DOHH2 (cell line): ENCODE measurements around the gene EPX.

ENCODE experiments used
- EZH2phosphoT487 ChIP-seq: fragments of 200-600 bp; sonication (generic); IDR thresholded peaks from 2 replicates; pipeline ENCODE4 v1.6.1; 2017; ENCODE audit warnings: borderline replicate concordance, mild to moderate bottlenecking, antibody characterized with exemption, low read length, moderate library complexity, mixed read lengths
- TF ChIP-seq, protein P1 (sequence below): fragments of 200-600 bp; sonication (generic); IDR thresholded peaks from one replicate; pipeline ENCODE4 v1.5.1; 2014; ENCODE audit warnings: antibody characterized with exemption, mild to moderate bottlenecking, low read depth, low read length; ENCODE audit not compliant: poor library complexity, severe bottlenecking

DNA sequence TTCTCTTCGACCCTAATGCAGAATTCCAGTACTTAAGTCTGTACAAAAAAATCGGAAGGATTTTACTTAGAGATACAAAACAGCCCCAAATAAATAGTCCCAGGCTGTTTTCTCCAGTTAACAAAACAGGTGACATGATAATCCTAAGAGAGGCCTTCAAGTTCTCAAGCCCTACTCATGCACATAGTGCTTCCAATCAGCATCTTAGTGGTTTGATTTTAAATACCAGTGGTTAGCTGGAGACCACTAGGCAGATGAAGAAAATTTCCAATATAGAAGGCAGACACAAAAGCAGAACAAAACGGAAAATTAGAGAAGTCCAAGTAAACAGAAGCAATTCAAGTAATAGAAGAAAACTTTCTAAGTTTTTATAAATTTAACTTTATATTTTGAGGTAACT is 31.0 kb upstream of the EPX start:
- TF ChIP-seq, protein P1, sequence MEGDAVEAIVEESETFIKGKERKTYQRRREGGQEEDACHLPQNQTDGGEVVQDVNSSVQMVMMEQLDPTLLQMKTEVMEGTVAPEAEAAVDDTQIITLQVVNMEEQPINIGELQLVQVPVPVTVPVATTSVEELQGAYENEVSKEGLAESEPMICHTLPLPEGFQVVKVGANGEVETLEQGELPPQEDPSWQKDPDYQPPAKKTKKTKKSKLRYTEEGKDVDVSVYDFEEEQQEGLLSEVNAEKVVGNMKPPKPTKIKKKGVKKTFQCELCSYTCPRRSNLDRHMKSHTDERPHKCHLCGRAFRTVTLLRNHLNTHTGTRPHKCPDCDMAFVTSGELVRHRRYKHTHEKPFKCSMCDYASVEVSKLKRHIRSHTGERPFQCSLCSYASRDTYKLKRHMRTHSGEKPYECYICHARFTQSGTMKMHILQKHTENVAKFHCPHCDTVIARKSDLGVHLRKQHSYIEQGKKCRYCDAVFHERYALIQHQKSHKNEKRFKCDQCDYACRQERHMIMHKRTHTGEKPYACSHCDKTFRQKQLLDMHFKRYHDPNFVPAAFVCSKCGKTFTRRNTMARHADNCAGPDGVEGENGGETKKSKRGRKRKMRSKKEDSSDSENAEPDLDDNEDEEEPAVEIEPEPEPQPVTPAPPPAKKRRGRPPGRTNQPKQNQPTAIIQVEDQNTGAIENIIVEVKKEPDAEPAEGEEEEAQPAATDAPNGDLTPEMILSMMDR: no peak
- no peak for TF ChIP-seq EZH2phosphoT487
